GM19023 (cell line): Measurements from ENCODE around the gene CTSE.

Experiments
- ATAC-seq: cut with Tn5 transposase; IDR thresholded peaks from one replicate; pipeline ENCODE4 v1.9.1; 2021; ENCODE audit warnings: mild to moderate bottlenecking, moderate library complexity; ENCODE audit not compliant: unreplicated experiment

Gene CTSE

DNA sequence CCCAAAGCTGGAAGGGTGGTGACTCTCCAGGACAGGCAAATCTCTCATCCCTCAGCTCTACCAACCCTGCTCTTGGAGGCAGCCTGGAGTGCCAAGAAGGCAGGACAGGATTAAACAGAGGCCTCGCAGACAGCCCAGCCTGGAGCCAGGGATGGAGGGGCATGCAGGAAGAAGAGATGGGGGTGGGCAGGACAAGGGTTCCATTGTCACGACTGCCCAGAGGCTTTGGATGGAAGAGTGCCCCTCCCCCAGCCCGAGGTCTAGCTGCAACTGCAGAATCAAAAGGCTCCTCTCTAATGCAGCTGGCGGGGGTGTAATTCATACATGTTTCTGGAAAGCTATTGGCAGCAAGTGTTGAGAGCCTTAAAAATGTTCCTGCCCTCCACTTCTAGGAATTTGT lies 29.3 kb downstream of the CTSE start:
- ATAC-seq, result no peak

DNA sequence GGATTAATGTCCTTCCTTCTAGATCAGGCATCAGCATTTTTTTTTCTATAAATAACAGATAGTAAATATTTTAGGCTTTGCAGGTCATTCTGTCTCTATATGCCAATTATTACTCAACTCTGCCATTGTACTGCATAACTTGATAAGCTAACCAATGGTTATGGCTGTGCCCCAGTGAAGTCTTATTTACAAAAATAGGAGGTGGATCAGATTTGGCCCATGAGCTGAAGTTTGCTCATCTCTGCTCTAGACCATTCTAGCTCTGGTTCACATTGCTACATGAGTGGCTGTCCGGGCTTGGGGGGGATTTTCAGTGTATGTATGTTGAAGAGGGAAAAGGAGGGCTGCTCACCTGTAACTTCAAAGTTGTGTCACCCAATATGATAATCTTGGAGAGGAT lies 30.6 kb downstream of the CTSE start:
- no peak for ATAC-seq

DNA sequence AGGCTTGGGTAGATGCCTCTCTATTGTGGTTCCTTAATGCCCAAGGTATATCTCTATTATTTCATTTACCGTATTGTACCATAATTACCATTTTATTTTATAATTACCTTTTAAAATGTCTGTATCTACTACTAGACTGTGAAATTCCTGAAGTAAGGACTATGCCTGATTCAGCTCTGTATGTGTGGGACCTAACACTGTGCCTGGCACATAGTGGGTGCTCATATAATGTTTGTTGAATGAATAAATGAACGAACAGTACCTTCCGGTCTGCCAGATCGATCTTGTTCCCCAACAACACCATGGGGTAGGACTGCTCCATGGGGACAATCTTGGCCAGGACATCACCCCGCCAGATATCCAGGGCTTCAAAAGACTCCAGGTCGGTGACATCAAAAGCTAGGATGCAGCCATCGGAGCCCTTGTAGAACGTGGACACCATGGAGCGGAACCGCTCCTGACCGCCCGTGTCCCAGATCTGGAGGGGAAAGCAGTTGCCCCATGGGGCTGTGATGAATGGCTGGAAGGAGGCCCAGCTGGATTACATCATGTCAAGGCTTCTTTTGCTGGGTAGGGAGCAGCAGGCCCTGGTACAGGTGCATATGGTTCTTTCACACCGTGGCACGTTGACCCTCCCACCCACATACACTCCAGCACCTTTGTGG lies 31.3 kb downstream of the CTSE start:
- no peak for ATAC-seq

DNA sequence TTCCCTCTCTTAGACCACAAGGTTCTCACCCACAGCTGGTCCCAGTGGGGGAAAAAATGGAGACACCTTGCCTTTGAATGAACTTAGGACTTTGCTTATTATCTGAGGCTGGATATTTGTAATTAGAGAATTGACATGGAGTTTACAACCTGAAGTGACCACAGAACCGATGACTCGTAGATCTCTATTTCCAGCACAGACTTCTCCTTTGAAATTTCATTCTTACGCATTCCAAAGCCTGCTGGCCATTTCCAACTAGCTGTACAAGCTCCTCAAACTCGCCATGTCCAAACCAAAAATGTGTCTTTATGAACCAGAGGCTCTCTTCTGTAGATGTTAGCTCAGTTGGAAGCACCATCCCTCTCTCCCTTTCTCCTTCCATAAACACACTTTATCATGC lies 32.5 kb downstream of the CTSE start:
- no peak for ATAC-seq

DNA sequence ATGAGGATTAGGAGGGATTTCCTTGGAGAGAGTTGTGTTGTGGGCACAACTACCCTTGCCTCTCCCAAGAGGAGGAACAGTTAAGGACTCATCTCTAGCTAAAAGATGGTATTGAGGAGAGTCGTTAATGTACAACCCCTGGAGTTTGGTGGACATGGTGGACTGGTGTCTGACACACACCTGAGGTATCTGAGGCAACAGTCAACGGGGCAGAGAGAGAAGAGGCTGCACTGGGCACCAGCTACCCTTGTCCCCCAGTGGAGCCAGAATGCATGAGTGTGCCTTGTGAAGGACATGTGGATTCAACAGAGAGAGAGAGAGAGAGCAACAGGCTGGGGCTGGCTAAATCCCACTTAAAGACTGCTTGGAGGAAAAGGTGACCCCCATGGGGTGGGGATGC lies 33.5 kb downstream of the CTSE start:
- no peak for ATAC-seq

DNA sequence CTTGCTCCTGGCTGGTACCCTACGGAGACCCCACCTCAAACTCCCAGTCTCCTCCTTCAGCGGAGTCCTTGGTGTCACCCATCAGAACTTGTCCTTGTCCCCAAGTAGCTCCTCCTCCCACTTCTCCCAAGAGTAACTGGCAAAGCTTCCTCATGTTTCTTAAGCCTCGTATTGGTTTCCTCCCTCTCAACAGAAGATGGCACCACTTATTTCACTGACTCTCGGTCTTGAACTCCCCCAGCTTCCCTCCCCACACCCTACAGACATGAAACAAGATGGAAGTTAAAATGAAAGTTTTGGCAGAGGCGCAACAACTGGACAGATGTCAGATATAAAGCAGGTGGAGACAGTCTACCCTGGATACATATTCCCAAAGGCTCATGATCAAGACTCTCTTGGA lies 33.9 kb downstream of the CTSE start:
- ATAC-seq, result no peak

DNA sequence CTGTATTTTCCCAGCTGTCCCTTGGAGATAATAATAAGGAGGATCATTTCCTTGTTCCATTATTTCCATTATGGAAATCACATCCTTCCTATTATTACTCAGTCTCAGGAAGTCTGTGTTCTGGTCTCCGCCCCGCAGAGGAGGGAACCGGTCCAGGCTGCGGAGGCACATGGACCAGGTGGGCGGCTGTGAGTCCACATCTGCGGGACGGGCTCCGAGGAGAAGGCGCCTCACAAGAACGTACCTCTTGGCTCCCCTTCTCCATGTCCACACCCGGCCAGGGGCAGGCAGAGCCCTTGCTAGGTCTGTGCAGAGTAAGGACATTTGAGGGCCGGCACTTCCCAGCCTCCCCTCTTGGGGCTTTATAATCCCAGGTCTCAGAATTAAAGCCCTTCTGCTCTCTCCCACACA lies 35.1 kb downstream of the CTSE start:
- ATAC-seq, result no peak

DNA sequence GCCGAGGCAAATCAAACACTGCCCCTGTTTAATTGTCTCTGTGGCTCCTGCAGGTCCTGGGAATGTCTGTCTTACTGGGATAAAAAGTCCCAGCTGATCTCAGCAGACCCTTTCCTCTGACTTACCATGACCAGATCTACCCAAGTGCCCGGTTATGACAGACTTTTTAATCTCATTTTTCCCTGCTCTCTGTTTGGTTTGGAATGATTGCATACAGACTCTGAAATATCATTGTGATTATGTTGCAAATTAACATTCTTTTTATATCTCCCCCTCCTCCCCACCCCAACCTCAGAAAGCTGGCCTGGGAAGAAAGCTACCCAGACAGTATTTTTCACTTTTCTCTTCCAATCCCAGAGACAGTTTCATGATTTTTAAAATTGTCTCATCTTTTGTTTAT lies 36.8 kb downstream of the CTSE start:
- ATAC-seq, result no peak

DNA sequence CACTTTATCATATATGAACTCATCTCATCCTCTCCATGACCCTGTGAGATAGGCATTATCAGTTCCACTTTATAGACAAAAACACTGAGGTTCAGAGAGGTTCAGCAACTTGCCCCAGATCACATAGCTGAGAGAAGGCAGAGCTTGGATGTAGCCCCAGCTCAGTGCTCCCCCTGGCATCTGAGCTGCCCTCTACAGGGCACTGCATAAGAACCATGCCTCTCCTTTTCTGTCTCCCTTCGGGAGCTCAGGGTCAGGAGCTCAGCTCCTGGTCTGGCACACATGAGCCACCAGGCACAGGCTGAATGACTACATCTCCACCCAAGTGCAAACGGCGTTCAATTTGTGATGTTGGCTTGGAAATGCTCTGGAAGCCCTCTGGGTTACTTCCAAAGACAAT lies 37.4 kb downstream of the CTSE start:
- no peak for ATAC-seq

DNA sequence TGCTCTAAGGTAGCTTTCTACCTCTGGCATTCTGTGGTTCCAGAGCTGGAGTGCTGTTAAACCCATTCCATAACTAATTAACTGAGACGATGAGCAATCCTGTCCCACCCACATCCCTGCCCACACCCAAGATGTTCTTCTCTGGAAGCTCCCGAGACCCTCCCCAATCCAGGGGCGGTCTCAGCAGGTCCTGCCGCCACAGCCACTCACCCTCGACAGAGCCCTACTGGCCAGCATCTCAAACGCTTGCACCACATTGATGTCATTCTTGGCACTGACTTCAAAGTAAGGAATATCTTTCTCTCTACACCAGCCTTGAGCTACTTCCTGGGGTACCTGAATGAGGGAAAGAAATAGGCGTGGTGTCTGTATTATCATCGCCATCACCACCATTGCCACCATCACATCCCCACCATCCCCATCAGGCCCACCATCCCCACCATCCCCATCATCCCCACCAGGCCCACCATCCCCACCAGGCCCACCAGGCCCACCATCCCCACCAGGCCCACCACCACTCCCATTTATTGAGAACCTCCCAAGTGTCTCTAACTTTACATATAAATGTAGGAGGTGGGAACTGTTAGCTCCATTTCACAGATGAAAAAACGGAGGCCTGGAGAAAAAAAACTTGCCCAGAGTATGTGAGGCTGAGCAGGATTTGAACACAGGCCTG lies 38.2 kb downstream of the CTSE start:
- no peak for ATAC-seq

DNA sequence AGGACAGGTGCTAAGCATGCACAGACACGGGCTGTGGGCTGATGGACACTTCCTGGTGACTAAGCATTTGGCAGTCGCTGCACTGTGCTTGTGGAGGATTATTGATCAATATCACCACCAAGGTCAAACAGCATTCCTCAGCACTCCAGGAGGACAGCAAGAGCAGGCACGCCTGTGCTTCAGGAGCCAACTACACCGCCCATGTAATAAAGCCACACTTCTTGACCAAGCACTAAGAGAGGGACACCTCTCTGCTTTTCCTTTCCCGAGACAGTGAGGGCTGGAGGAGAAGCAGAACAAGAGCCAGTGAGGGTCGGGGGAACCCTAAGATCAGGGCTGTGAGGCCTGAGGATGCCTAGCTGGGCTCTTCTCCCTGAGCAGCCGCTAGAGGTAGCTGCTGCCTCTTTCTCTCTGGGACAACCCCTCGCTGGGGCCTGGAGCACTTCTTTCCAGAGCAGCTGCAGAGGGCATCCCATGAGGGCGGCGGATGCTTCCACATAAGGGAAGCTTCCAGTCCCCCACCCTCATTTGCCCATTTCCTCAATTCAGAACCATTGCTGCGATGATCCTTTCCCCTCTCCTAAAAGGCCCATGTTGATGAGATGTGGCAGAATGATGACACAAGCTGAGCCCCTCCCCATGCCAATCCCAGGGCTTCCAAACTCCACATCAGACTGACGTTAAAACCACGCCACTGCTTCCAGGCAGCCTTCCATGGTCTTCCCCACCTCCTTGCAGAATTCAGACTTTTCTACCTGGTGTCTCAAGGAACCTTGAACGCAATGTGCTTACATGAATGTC lies 39.6 kb downstream of the CTSE start:
- ATAC-seq, result no peak

DNA sequence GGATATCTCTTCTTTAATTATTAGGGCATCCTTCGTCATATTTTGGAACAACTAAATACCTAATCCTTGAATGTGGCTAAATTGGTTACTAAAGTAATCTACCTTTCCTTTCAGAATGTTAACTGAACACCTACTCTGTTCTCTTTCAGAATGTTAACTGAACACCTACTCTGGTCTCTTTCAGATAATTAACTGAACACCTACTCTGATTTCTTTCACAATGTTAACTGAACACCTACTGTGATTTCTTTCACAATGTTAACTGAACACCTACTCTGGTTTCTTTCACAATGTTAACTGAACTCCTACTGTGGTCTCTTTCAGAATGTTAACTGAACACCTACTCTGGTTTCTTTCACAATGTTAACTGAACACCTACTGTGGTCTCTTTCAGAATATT lies 42.4 kb downstream of the CTSE start:
- ATAC-seq, result no peak

DNA sequence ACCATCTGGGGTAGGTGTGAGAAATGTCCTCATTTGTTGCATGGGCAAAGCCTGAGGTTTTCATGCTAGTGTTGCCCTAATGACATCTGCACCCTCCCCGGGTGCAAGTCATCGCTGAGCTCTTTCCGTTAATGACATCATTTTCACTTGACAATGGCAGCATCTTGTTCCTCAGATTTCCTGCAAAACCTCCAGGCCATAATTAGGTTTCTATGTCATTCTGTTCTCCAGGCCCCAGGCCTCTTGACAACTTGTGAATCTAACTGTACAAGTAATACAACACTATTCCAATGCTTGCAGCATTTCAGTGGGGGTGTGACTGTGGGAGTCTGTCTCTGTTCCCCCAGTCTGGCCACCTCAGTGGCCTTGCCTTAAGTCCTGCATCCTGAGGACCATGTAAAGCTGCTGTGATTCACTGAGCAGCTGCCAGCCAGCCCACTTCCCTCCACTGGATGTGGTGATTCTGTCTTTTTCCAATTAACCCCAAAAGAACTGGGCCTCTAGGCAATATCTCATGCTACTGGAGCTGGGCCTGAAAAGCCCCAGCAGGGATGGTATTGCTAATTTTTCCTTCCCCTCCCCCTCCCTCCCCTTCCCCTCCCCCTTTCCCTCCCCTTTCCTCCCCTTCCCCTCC lies 43.3 kb downstream of the CTSE start:
- no peak for ATAC-seq

DNA sequence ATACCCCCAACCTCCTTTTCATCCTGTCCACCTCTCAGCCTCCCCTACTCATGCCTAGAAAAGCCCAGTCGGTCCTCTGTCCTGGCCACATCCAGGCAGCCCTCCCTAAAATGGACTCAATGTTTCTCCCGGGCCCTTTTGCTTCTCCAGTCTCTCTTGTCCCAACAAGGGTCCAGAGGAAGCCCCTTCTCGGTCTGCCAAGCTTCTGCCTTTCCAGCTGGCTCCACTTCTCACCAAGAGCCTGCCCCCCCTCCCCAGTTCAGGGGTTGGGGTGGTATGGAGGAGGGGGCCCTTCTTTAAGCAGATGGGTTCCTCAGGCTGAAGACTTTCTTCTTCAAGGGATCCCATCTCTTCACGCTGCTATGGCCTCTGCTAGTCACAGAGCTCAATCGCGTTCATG lies 44.4 kb downstream of the CTSE start:
- ATAC-seq, result no peak

DNA sequence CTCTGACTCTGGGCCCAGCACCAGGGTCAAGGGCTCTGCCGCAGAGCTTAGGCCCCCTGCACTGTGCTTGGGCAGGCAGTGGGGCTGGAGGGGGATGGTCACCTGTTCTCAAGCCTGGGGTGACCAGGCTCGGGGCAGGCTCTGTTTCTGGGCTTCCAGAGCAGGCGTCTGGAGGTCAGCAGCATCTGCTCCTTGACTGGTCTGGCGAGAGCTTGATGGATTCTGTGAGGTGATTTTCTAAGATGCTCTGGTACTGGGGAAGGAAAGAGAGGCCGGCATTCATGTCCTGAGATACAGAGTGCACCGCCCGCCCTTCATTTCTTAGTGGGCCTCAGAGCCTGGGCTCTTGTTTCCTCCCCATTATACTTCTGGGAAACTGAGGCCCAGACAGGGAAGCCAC lies 45.0 kb downstream of the CTSE start:
- ATAC-seq, result no peak

DNA sequence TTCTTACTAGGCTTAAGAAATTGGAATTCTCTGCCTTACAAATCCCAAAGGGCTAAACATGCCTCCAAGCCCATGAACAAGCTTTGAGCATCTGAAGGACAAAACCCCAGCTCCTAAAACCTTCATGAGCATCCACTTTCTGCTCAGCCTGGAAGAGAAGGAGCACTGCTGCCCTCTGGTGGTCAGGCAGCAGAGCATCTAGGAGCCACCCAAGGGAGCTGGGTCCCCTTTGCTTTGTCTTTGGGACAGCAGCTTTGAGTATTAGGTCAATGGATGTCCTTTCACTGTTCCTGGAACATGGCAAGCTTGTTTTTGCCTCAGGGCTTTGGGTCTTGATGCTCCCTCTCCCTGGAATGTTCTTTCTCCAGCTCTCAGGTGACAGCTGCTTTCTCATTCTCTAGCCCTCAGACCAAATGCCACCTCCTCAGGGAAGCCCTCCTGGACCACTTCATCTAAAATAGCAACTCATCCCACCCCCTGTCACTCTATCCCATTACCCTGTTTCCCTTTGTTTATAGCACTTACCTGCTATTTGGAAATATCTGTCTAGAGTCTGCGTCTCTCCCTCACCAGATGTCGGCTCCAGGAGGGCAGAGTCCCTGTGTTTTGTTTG lies 46.2 kb downstream of the CTSE start:
- ATAC-seq, result no peak

DNA sequence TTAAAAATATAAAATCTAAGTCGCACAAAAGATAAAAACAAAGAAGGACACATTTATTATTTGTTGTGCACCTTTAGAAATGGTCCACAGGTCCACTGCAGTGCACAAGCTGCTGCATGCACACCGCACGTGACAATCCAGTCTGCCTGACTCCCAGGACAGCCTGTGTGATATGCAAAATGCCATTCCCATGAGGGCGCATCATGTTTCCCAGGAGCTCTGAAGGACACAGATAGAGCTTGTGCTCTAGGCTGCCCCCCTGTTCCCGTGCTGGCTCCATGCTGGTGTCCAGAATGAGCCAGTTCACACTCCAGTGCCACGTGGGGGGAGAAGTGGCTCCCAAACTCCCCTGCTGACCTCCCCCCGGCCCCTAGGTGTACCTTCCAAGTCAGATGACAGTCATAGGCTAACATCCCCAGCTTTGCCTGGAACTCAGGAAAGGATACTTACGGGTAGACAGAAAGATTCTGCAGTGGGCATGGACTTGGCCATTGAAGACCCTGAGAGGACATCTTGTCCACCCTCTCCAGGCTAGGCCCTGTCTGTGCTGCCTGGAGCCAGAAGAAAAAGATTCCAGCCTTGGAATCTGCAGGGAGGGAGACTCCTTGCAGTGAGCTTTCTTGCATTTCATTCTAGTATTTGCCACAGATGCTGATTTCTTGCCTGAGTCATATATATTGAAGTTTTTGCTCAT lies 46.8 kb downstream of the CTSE start:
- no peak for ATAC-seq

DNA sequence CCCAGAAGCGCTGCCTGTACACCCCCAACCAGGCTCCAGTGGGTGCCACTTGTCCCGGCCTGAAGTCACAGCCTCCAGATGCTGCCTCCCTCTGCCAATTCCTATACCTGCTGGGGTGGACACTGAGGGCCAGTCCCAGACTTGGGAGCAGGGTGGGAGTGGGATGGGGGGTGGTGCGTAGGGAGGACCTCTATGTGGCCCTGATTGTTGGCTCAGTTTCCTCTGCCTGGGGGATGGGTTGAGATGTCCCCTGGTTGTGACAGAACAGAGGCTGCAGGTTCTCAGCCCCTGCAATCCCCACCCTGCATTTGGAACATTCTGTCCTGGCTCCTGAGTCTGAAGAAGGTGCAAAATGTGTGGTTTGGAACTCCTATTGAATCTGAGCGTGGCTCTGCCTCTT lies 47.7 kb downstream of the CTSE start:
- ATAC-seq, result no peak

DNA sequence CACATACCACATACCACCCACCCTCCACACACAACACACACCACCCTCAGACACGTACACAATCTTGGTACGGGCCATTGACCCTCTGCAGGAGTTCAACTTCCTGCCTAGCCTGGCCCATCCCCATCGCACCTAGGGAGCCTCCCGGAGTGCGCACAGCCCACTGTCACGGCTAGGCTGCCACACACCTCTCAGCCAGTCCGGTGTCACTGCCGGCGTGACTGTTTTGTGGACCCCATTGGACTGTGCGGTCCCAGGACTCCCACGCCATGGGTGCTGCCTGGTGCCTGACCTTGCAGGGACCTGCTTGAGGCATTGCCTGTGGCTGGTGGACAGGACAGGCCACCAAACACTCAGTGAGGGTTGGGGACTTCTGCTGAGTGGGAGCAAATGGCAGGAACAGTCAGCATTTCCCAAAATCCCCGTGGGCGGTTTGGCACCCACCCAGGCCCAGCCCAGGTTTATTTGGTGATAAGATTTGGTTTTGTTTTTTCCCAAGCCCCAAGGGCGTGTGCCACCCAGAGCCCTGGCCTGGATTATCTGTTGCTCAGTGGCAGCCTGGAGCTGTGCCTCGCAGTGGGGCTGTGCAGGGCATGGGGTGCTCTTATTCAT lies 48.2 kb downstream of the CTSE start:
- no peak for ATAC-seq

DNA sequence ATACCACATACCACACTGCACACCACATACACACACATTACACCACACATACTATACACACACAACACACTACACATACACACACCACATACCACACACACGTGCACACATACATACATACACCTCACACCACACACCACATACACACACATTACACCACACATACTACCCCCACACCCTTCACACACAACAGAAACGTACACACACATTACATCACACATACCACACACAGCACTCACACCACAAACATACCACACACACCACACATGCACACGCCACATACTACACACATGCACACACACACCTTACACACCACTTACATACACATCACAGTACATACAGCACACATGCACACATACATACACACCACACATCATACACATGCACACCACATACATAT lies 49.0 kb downstream of the CTSE start:
- no peak for ATAC-seq
